Colonic mucosa (tissue), 4 donors: Measurements from ENCODE around the gene GPC6. TPM values are rescaled to one million over a fixed set of nuclear protein-coding genes. Genes with fewer than 3 reads are reported as not detected.
"Not testable (repeated sequence)": the region's sequence is repeated elsewhere in the genome, so short reads cannot be mapped to it uniquely, and the experiment has no call there.

Experiments used
- DNase-seq: peaks from one replicate; pipeline ENCODE4 v3.0.0-alpha.2; 2020
- H3K27ac ChIP-seq: fragments of 200-600 bp; one replicate; pipeline ENCODE4 v1.8.0; 2021
- H3K27me3 ChIP-seq: fragments of 200-600 bp; one replicate; pipeline ENCODE4 v1.8.0; 2021
- H3K36me3 ChIP-seq: fragments of 200-600 bp; one replicate; pipeline ENCODE4 v1.8.0; 2021
- H3K4me1 ChIP-seq: fragments of 200-600 bp; one replicate; pipeline ENCODE4 v1.8.0; 2021; ENCODE audit warnings: mild to moderate bottlenecking
- H3K4me3 ChIP-seq: fragments of 200-600 bp; one replicate; pipeline ENCODE4 v1.8.0; 2021
- H3K9ac ChIP-seq, 2 donors: one replicate each; pipeline ENCODE4 v1.7.0; 2013; ENCODE audit warnings: control low read depth in 2 of 2, low read depth in 2 of 2, low read length in 2 of 2
- H3K9me3 ChIP-seq: fragments of 200-600 bp; one replicate; pipeline ENCODE4 v1.8.0; 2021
- intact Hi-C: fragments of 100-400 bp; cut with DNase I; formaldehyde crosslinking; loops from one replicate; pipeline ENCODE4 v1.14.1; 2022
- total RNA-seq, 2 donors: library from RNA; stranded (reverse); fragmentation: NEBNext Ultra II Directional in 1 of 2; extraction: Animal tissue kit (Norgen Biotek cat#: 25700) in 1 of 2; gene quantifications; one replicate each; pipeline ENCODE4 v1.2.1, GENCODE V29; 2021
- TF ChIP-seq, protein P1 (sequence below): fragments of 200-600 bp; IDR thresholded peaks from one replicate; pipeline ENCODE4 v1.8.0; 2022; ENCODE audit warnings: antibody characterized with exemption, mild to moderate bottlenecking
- donor health status: healthy.
- donor health status: DM: no; HTN: no; CAD: no.
- donor health status: DM: no; HTN: no; CAD: no.

Gene GPC6
- total RNA-seq, 2 donors from 2014 or later, result 2.3 to 4.0 TPM

DNA sequence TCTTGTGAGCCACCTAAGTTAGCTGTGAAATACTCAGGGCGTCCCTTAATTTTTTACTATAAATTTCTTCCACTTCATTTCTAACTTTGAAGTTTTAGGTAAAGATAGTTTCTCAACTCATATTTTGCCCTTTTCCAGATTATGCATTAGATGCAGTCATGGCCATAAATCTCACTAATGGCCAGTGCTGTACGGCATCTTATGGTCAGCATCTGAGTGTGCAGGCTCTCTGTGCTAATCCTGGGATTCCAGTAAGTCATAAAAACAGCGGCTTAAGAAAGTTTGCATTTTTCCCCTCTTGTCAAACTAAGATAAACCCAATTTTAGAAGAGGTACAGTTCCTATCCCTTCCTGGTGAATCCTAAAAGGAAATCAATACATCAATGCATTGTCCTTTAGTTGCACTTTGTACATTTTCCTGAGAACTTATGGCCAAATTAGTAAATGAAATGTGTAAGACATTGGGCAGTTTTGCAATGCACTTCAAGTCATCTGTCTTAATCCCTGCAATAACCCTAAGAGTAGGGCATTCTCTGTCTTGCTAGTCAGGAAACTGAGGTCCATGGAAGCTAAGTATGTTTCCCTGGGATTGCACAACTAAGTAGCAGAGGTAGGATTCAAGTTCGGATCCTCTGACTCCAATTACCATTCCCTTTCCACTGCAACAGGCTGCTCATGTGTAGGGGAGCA lies 1106.7 kb downstream of the GPC6 start:
- H3K4me1 ChIP-seq, result no peaks in the 10 kb centered on the region
- no peak for DNase-seq
- TF ChIP-seq, protein P1, sequence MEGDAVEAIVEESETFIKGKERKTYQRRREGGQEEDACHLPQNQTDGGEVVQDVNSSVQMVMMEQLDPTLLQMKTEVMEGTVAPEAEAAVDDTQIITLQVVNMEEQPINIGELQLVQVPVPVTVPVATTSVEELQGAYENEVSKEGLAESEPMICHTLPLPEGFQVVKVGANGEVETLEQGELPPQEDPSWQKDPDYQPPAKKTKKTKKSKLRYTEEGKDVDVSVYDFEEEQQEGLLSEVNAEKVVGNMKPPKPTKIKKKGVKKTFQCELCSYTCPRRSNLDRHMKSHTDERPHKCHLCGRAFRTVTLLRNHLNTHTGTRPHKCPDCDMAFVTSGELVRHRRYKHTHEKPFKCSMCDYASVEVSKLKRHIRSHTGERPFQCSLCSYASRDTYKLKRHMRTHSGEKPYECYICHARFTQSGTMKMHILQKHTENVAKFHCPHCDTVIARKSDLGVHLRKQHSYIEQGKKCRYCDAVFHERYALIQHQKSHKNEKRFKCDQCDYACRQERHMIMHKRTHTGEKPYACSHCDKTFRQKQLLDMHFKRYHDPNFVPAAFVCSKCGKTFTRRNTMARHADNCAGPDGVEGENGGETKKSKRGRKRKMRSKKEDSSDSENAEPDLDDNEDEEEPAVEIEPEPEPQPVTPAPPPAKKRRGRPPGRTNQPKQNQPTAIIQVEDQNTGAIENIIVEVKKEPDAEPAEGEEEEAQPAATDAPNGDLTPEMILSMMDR, result no peak
- H3K36me3 ChIP-seq, result no peaks in the 10 kb centered on the region
- H3K9ac ChIP-seq, result no peak overlapping the region
- no peaks in the 10 kb centered on the region for H3K27me3 ChIP-seq
- H3K9me3 ChIP-seq, result no peaks in the 10 kb centered on the region
- H3K27ac ChIP-seq, result no peak overlapping the region
- no peak overlapping the region for H3K4me3 ChIP-seq
- intact Hi-C loops, result no loop called here

- no peaks in the 10 kb centered on the region for H3K36me3 ChIP-seq
- no peaks in the 10 kb centered on the region for H3K9me3 ChIP-seq
- H3K4me3 ChIP-seq, result no peak overlapping the region
- H3K4me1 ChIP-seq, result no peaks in the 10 kb centered on the region
- H3K27ac ChIP-seq, result no peak overlapping the region
- H3K9ac ChIP-seq, result no peak overlapping the region
- no peaks in the 10 kb centered on the region for H3K27me3 ChIP-seq
- TF ChIP-seq, protein P1, result no peak
- intact Hi-C loops, result no loop called here
- DNase-seq, result no peak
Observed at GRCh38 chr13:94335761-94336526, 1109.3 kb downstream of the GPC6 start.

GRCh38 chr13:94339116-94339687 lies 1112.6 kb downstream of the GPC6 start:
- H3K4me1 ChIP-seq, result no peaks in the 10 kb centered on the region
- no peak overlapping the region for H3K27ac ChIP-seq
- no peaks in the 10 kb centered on the region for H3K36me3 ChIP-seq
- TF ChIP-seq, protein P1, result no peak
- H3K9ac ChIP-seq, result no peak overlapping the region
- no peak overlapping the region for H3K4me3 ChIP-seq
- H3K27me3 ChIP-seq, result no peaks in the 10 kb centered on the region
- no peaks in the 10 kb centered on the region for H3K9me3 ChIP-seq
- DNase-seq, result no peak
- intact Hi-C loops, result no loop called here

- intact Hi-C loops, result no loop called here
- no peak for DNase-seq
Observed at GRCh38 chr13:94342436-94343242, 1116.0 kb downstream of the GPC6 start.

DNA sequence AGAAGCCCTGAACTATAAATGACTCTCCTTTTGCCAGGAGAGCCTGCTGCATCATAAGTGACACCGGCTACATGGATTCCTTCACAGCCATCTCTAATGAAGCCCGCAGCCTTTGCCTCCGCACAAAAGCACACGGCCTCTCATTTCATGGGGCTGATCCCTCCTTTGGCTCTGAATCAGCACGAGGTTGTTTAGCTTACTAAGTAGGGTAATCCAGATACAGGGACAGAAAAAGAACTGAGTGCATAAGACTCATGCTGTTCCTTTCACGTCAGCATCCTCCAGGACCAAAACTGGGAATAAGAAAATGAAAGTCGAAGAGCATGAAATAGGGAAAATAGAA lies 1116.6 kb downstream of the GPC6 start:
- intact Hi-C loops, result no loop called here
- Histone ChIP-seq H3K27ac (peak overlapping the region; percentile 17), H3K4me1 (no peaks in the 10 kb centered on the region), H3K36me3 (no peaks in the 10 kb centered on the region), H3K9ac (no peak overlapping the region), H3K27me3 (no peaks in the 10 kb centered on the region), H3K9me3 (no peaks in the 10 kb centered on the region), H3K4me3 (no peak overlapping the region)
- no peak for DNase-seq
- TF ChIP-seq, protein P1, result no peak

More at GRCh38 chr13:94342436-94343242, 1116.0 kb downstream of the GPC6 start:
- Histone ChIP-seq H3K4me3 (no peak overlapping the region), H3K9me3 (no peaks in the 10 kb centered on the region), H3K4me1 (no peaks in the 10 kb centered on the region), H3K36me3 (no peaks in the 10 kb centered on the region), H3K27ac (peak overlapping the region; percentile 17), H3K27me3 (no peaks in the 10 kb centered on the region), H3K9ac (no peak overlapping the region)
- TF ChIP-seq, protein P1, result no peak

DNA sequence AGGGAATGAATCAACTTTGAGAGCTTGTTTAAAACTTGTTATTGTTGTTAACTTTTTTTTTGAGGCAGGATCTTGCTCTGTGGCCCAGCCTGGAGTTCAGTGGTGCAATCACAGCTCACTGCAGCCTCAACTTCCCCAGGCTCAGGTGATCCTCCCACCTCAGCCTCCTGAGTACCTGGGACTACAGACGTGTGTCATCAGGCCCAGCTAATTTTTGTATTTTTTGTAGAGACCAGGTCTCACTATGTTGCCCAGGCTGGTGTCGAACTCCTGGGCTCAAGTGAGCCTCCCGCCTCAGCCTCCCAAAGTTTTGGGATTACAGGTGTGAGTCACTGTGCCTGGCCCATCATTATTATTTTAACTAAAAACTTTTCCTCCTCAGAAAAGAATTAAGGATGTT lies 1117.1 kb downstream of the GPC6 start:
- H3K27ac ChIP-seq, intact Hi-C loops, DNase-seq, H3K27me3 ChIP-seq, H3K4me1 ChIP-seq, H3K36me3 ChIP-seq, H3K4me3 ChIP-seq, H3K9me3 ChIP-seq, H3K9ac ChIP-seq: not testable (repeated sequence)
